VCaP (cell line): ENCODE measurements around the gene PSME3IP1.

Experiments
- H3K27ac ChIP-seq: fragments of 450-650 bp; 2 replicates; pipeline ENCODE4 v1.5.1; 2017
- CTCF ChIP-seq: fragments of 450-650 bp; conservative IDR thresholded peaks from 2 replicates; pipeline ENCODE4 v1.5.1; 2017; ENCODE audit warnings: mild to moderate bottlenecking, moderate library complexity

The PSME3IP1 gene

GRCh38 chr16:57226701-57227621 is 41.1 kb upstream of the PSME3IP1 start:
- H3K27ac ChIP-seq, result no peak overlapping the region
- no peak for TF ChIP-seq CTCF

GRCh38 chr16:57225978-57226377 is 40.1 kb upstream of the PSME3IP1 start:
- TF ChIP-seq CTCF, result no peak
- H3K27ac ChIP-seq, result no peak overlapping the region

DNA sequence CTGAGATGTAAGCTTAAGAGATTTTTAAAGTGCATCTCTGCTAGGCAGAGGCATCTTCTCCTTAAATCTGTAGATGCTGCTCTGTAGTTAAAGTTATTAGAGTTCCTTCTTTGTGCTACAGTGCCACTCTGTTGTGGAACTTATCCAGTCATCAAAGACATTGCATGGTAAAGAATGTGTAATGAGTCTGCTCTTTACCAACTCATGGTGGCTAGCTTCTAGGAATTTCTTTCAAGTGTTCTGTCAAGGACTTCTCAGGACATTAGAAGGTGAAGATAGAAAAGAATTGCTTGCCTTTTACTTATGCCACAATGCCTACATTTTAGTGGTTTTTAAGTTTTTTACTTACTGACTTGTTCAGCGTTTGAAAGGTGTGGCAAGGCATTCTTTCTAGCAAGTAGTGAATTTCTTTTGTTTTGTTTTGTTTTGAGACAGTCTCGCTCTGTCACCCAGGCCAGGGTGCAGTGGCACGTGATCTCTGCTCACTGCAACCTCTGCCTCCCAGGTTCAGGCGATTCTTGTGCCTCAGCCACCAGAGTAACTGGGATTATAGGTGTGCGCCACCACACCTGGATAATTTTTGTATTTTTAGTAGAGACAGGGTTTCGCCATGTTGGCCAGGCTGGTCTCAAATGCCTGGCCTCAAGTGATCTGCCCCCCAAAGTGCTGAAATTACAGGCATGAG is 39.0 kb upstream of the PSME3IP1 start:
- no peak for TF ChIP-seq CTCF
- H3K27ac ChIP-seq, result no peak overlapping the region

DNA sequence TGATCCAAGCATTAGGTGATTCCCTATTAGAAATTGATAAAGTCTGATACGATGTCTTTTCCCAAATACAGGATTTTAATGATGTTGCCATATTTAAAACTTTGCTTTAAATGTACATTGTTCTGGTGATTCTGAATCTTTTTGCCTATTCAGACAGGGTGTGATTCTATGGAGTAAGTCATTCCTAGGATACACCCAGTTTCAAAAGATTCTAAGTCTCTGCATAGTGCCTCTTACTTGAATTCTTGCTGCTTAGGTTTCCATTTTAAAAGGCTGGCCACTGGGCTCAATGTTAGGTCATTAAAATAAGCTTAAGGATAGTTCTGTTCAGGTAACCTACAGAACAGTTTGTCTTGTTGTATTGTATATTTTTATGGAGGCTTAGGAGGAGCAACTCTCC is 37.2 kb upstream of the PSME3IP1 start:
- H3K27ac ChIP-seq, result no peak overlapping the region
- TF ChIP-seq CTCF, result no peak

DNA sequence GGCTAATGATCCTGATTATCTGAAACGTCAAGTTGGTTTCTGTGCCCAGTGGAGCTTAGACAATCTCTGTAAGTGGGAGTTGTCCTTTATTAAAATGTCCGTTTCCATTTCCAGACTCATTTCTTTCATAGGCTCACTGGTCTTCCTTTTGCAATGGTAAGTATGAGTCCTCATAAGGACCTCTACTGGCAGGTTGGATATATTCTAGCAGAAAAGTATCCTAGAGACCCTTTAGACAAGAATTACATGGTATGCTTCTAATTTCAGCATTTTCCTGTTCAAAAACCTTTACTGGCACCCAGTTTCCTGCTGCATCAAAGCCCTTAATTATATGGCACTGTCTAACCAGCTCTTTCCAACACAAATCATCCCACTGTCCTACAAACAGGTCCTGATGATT is 31.1 kb upstream of the PSME3IP1 start:
- H3K27ac ChIP-seq, result no peak overlapping the region
- no peak for TF ChIP-seq CTCF

- no peak for TF ChIP-seq CTCF
- no peak overlapping the region for H3K27ac ChIP-seq
These were observed 27.6 kb upstream of the PSME3IP1 start for GRCh38 chr16:57213462-57213861.

DNA sequence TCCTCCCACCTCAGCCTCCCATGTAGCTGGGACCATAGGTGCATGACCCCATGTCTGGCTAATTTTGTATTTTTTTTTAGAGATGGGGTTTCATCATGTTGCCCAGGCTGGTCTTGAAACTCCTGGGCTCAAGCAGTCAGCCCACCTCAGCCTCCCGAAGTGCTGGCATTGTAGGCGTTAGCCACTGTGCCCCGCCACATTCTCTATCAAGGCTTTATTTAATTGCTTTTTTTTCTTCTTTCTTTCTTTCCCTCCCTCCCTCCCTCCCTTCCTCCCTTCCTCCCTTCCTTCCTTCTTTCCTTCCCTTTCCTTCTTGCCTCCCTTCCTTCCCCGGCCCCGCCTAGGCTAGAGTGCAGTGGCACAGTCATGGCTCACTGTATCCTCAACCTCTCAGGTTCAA is 23.9 kb upstream of the PSME3IP1 start:
- no peak overlapping the region for H3K27ac ChIP-seq
- TF ChIP-seq CTCF, result no peak
